CD4-positive, alpha-beta T cell treated with Interleukin-15 for 1 hour (primary cell): ENCODE results near the gene ACKR3.

ENCODE experiments used
- DNase-seq: peaks from one replicate; pipeline ENCODE4 v3.0.0-alpha.2; 2020

The ACKR3 gene

DNA sequence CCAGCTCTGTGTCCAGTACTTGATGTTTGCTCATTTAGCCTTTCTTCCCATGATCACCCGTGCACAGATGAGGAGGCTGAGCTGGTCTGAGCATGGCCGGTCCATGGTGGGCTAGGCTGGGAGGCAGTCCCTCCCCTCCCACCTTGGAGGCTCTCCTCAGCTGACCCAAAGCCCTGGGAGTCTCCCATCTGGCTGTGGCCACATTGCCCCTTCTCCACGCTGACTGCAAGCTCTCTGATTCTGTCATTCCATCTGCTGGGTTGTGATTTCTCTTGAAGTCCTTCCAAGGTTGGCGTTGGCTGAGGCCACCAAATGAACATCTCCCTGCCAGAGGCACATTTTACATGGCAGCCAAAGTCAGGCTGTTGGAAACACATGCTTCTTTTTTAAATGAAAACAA is 44.0 kb downstream of the ACKR3 start:
- no peak for DNase-seq

DNA sequence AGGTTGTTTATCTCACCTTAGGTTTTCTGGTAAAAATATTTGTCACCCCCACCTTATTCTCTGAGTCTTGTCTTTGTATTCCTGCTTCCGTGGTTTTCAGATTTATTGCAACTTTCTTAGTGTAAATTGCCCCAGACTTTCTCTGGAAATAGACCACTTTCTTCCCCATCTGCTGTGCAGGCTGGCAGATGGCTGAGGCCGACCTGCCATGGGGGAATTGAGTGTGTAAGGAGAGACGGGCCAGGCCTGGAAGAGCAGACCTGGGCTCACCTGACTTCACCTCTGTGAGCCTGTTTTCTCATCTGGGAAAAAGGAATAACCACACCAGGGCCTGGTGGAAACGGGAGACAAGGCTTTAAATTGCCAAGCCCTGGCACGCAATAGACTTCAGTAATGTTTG is 44.9 kb downstream of the ACKR3 start:
- no peak for DNase-seq

DNA sequence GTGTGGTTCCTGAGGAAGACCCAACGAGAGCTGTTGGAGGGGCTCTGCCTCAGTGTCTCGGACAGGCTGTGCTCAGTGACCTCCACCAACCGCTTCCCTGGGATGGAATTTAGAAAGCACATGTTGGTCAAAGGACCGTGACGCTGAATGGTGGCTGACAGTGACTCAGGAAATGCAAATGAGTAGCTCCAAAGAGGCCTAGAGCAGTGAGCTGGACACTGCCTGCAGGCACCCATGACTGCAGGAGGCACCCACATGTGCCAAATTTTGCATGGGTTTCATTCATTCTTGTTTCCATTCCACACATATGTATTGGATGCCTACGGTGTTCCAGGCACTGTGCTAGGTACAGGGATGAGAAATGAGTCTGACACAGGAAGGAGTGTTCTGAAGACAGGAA is 46.4 kb downstream of the ACKR3 start:
- no peak for DNase-seq

DNA sequence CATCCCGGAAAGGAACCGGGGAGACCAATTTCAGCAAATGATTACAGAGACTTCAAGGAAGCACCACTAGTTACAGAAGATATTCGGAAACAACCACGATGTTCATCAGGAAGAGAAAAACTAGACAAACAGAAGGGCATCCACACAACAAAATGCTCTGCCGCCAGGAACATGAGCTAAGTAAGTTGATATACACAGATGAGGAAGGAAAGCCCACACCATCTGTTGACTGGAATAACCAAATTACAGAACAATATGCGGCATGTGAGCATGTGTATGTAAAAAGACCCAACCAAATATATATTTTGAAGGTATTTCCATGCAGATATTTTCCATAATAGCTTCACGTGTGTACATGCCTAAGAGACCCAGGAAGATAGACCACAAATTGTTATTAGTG is 47.0 kb downstream of the ACKR3 start:
- no peak for DNase-seq

DNA sequence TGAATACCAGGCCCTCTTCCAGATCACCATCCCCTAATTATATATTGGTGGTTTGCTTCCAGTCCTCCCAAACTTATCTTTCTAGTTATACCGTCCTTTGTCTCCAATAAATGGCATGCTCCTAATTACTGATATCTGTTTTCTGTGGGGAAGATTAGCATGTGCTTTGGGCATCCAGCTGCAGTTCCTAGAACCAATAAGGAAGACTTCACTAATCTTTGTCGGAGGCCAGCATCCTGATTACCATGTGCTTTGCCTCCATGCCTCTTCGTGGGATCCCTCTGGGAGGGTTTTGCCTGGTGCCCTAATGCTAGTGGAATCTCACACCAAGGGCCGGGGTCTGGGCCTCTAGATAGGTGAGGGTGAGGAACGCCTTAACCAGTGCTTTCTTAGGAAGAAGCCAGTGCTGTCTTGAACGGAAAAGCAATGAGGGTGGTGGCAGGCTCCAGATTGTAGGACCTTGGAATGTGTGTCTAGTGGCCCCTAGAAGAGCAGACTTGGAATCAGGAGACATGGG is 47.7 kb downstream of the ACKR3 start:
- DNase-seq = no peak

DNA sequence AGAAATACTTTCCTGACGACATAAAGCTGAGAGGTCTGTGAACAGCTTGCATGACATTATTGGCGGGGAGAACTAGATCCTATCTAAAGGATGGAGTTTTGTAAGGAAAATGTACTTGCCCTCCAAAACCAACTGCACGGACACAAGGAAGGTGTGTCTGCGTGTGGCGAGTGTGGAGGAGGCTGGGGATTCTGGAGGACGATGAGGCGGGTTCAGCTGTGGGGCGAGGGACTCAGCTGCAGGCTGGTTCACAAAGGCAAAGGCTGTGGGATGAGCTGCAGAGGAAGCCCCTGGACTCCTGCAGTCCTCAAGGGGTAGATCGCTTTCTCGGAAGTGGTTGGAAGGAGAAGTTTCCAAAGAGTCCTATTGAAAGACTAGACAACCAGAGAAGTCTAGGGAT is 48.2 kb downstream of the ACKR3 start:
- no peak for DNase-seq

DNA sequence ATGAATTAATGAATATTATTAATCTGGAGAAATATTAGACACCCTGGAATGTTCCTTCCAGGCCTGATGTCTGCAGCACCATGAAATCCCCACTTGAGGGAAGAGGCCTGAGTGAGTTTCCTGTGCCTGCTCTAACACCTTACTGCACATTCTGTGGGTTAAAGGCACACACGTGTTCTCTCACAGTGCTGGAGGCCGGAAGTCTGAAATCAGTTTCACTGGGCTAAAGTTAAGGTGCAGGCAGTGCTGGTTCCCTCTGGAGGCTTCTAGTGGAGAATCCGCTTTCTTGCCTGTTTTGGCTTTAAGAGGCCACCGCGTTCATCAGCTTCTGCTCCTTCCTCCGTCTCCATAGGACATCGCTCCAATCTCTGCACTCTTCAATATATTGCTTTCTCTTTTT is 48.7 kb downstream of the ACKR3 start:
- no peak for DNase-seq

DNA sequence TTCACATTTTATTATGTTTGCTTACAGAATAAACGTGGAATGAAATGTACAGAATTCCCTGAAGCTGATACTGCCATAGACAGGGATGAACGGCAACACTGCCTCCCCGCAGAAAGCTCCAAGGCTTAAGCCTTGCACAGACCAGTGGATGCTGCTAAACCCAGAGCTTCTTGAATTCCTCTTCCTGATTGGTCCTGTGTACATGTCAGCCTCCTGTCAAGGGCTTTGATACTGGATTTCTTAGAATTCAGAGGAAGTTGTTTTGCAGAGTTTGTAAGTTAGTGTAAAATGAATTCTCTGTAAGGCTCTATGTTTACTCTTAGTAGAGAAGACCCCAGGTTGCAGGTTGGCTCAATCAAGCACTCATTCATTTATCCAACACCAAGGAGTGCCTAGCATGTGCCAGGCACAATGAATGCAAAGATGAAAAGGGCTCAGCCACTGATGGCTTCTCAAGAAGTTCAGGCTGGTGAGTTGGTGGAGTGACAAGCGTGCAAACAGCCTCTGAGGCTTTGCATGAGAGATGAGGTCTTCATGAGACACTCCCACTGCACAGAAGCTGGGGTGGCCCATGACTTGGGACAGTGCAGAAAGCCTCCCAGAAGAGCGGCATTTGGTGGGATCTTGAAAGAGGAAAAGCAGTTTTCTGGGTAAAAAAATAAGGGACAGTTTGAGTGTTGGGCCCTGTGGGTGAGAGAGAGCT is 50.4 kb downstream of the ACKR3 start:
- no peak for DNase-seq

DNA sequence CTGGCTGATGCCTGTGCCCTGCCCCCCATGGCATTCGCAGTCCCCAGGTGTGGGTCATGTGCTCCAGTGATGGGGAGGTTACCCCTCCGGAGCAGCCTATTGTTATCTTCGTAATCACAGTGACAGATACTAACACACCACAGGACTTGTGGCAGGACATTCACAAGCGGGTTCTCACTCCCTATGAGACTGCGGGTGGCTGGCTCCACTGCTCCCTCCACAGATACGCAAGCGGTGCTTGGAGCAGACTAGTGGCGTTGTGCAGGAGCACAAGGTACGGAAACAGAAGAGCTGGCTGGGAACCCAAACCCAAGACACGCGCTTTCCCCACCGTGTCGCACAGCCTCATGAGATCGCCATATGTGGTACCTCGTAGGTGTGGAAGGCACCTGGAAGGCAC is 52.2 kb downstream of the ACKR3 start:
- no peak for DNase-seq

DNA sequence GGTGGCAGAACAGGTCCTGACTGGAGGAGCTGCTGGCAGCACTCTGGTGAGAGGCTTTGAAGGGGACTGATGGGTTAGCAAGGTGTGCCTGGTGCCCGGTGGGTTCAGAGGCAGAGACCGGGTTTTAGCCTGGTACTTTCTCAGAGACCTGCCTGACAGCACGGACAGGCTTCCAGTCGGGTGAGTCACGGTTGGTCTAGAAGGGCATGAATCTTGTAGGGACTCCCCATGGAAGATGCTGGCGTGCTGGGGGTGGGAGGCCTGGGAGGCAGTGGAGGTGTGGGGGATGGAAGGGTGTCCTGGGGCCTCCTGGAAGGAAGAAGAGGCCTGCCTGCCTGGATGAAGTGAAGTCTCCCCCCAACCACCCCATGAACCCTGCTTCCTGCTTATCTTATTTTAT is 52.6 kb downstream of the ACKR3 start:
- no peak for DNase-seq

DNA sequence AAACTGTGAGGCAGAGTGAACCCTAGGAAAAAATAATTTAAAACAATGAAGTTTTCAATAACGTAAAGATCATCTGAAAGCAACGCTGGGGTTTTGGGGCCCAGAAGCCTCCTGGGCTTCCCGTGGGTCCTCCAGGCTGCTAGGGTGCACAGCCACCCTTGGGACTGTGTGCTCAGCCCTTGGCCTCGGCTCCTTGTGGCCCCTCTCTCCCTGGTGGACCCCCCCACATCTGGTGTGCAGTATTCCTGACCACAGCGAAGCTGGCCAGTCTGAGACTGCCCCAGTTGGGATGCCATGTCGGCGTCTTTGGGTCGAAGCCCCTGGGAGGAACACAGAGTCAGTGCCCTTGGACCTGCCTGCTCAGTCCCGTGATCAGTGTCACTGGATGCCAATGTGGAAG is 53.0 kb downstream of the ACKR3 start:
- DNase-seq = no peak

DNA sequence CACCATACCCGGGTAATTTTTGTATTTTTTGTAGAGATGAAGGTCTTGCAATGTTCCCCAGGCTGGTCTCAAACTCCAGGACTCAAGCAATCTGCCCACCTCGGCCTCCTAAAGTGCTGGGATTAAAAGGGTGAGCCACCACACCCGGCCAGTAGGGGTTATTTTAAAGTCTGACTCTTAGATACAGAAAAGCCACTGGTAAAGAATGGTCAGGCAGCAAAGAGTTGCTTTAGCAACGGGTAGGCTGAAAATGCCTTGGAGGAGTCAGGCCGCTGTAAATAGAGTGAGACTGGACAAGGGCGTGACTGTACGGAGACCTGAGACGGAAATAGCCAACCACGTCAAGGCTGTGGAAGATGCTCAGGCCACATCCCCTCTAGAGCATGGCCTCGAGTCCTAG is 54.2 kb downstream of the ACKR3 start:
- DNase-seq = no peak

DNA sequence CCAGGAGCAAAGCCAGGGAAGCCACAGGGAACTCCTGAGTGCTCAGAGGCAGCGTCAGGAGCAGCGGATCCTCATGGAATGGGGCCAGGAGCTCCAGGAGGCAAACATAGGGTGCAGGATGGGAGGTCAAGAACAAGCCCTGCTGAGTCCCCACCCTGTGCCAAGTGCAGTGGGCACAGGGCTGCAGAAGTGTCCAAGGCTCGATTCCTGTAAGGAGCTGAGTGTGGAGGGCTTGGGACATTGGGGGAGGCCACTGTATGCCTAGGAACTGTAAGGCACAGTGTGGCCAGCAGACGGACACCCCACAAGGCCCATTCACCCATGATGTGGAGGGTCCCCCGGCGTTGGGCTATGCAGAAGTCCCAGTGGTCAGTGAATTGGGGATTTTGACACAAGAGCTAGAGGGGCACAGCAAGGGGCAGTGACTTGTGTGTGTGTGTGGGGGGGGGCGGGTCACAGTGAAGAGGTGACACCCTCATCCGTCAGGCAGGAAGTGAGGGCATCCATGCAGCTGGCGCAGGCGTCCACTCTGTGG is 55.6 kb downstream of the ACKR3 start:
- DNase-seq = no peak

DNA sequence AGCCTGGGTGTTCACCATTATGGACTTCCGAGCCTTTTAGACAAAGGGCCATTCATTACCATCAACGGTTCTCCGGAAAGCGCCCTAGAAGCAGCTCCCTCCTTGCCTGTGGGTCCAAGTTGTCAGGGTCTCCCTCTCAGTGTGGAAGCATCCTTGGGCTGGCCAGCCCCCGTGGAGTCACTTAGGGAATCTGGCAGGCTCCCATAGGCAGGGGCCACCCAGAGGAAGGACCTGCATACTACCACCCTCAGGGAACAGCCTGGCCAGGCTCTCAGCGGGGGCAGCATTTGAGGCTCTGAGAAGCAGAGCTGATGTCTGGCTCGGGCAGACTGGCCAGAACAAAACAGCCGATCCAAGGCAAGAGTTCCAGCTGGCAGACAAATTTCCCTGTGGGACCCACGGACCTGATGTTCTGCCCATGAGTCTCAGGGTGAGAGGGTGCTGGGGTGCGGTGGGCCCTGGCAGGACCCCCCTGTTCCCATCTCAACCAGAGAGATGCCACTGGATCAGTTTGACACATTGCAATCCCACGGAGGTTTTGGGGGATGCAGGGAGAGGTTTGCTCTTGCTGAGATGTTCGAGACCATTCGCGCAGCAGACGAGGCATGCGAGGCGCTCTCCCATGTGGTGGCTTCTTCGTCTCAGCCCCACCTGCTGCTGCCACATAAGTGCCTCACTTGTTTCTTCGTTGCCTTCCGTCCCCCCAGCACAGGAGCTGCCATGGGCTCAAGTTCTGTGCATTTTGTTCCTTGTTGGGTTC is 56.9 kb downstream of the ACKR3 start:
- DNase-seq = no peak

DNA sequence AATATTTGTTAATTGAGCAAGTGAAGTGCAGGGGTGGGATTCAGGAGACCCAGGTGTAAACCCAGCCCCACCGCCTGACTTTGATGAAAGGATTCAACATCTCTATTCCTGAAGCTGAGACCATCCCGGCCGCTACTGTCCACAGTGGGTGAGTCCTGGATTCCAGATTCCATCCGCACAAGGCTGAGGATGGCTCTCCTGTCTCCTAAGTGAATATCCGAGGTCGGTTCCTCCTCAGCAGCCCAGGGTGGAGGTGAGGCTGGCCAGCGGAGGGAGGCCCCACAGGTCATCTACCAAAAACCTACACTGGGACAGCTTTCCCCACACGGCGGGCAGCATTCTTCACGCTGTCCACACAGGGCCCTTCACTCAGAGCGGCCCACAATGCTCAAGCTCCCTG is 57.6 kb downstream of the ACKR3 start:
- no peak for DNase-seq

DNA sequence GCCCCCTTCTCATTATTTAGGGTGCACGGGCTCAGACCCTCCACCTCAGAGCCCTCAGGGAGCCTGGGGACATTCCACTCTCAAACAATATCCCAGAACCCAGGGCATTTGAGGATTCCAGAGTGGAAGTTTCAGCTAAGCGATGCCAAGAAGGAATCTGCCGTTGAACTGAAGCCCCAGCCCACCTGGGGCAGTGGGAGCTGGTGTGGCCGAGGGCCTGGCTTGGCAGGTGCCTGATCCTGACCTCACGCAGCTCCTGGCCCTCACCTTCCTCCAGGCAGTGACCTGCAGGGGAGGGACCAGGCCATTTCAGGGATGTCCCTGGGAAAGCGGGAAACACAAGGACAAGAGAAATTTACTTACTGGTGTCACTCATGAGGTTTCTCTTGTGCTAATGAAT is 58.2 kb downstream of the ACKR3 start:
- no peak for DNase-seq

DNA sequence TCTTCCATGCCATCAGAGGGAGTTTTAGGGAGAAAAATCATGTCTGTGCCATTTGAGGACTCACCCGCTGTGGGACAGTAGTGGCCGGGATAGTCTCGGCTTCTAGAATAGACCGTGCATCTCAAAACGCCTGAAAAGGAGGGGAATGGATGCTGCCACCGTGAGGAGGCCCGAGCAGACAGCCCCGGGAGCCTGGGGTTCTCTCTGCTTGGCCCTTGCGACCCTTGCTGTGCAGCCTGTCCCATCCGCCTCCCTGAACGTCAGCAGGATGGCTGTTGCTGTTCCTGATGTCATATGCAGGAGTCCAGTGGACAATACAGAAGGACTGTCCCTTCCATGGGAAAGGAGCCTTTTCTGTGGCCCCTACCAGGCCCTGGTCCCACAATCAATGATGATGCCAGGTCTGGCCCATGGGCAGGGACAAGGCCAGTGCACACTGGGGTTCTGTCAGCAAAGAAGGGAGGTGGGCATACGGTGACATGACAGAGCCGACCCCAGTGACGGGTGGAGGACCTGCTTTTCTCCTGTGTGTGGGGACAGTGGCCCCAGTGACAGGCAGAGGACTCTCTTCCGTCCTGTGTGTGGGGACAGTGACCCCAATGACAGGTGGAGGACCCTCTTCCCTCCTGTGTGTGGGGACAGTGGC is 58.8 kb downstream of the ACKR3 start:
- no peak for DNase-seq

DNA sequence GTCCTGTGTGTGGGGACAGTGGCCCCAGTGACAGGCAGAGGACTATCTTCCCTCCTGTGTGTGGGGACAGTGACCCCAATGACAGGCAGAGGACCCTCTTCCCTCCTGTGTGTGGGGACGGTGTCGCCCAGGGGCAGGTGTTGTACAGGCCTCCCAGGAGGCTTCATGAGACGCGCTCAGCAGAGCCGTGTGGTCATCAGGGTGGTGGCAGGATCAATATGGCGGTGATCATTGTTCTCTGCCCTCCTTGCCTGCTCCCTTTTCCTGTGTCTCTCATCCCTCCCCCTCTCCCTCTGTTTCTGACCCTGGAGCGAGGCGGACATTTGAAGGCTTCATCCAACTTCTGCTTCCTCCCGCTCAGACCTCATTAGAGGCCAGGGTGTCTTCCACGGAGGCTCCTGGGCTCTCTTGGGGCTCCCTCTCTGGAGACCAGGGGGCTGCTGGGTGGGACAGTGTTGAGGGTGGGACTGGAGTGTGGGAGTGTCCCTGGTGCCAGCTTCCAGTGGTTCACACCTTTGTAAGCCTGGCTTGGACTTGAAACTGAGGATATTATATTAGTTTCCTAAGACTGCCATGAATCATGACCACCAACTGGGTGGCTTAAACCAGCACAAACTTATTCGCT is 59.5 kb downstream of the ACKR3 start:
- DNase-seq = no peak

DNA sequence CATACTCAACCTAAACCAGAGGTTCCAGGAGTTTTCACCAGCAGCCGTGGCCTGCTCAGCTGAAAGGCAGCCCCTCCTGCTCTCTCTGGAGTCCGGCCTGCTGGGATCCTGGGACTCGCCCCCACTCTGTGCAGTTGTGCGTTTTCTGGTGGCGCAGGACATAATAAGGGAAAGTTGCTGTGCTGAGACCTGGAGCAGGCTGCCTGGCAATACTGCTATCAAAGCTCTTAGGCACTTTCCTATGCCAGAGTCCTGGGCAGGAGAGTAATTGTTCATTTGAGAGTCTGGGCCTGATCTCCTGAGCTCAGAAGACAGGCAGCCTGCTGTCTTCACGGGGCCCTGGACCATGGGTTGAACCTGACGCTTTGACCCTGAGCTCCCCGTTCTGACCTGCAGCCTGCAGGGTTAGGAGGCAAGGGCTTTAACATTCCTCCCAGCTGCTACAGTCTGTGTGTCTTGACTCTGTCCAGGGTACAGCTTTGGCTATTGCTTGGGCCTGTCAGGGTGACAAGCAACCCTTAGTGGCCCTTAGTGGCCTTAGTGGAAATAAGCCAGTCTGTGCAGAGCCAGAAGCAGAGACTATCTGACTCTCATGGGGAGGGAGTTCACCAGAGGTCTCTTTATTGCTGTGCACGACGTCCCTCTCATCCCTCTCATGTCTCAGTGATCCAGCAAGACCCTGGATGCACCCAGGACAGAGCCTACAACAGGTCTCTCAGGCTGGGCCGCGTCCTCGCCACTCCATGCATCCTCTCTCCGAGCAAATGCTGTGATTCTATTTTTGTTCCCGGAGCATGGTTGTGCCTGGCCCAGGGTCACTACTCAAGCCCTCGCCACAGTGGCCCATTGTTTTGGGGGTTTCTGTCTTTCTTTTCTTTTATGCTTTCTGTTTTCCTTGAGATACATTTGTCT is 60.6 kb downstream of the ACKR3 start:
- no peak for DNase-seq

DNA sequence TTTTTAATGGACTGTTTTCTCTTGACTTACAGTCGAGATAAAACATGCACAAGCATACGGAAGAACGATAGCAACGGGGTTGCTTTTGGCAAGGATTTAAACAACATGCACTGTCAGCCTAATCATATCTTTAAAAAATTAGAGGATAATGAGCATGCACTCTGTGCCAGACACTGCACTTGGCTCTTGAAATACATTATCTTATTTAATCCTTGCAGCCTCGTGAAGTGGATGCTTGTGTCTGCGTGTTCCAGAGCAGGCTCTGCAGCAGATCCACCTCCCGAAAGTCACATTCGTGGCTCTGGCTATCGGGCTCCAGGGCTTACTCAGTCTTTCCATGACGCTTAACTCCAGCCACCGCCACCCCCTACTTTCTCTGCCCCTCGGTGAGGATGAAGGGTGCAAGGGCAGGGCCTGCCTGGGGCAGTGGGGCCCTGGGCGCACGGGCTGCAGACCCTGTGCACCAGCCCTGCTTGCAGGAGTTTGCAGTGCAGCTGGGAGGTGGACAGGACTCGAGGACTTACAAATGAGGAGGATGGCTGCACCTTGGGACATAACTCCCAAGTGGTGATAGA is 61.7 kb downstream of the ACKR3 start:
- no peak for DNase-seq

DNA sequence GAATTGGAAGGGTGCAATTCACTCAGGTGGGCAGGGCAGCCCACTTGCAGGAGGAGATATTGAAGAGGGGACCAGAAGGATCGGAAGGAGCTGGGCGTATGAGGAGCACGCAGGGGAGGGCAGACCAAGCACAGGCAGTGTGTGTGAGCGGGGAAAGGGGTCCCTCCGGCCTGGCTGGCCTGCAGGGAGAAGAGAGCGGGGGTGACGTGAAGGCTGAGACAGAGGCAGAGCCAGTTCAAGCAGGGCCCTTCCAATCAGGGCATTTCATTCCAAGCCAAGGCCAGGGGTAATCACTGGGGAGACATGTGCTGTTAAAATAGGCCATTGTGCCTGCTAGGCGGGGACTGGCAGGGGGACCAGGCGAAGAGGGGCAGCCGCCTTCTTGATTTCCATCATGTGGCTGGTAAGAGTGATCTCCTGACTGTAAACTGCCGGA is 62.2 kb downstream of the ACKR3 start:
- no peak for DNase-seq
